Stimulated activated CD8-positive, alpha-beta memory T cell treated with anti-CD3 and anti-CD28 coated beads, Interleukin-2, amount 100 ng/mL, for 1 hour (primary cell): ENCODE results near the gene PRR9.

ENCODE experiments used
- DNase-seq, 2 donors: peaks; one replicate each; pipeline ENCODE4 v3.0.0-alpha.2; 2020; ENCODE audit warnings: low read depth in 2 of 2

The PRR9 gene

GRCh38 chr1:153229076-153229829 lies 11.9 kb downstream of the PRR9 start:
- DNase-seq = peak in 1 of 2 donors; percentile 5

GRCh38 chr1:153231363-153231762 lies 14.0 kb downstream of the PRR9 start:
- DNase-seq = no peak

- no peak for DNase-seq
Measured at GRCh38 chr1:153231785-153232184, 14.4 kb downstream of the PRR9 start.

- DNase-seq = no peak
Measured at GRCh38 chr1:153232553-153232952, 15.2 kb downstream of the PRR9 start.

GRCh38 chr1:153233448-153233847 lies 16.1 kb downstream of the PRR9 start:
- no peak for DNase-seq

GRCh38 chr1:153238527-153238926 lies 21.1 kb downstream of the PRR9 start:
- DNase-seq = no peak

- no peak for DNase-seq
Measured at GRCh38 chr1:153242160-153242559, 24.8 kb downstream of the PRR9 start.

GRCh38 chr1:153245466-153245865 lies 28.1 kb downstream of the PRR9 start:
- no peak for DNase-seq

- DNase-seq = no peak
Measured at GRCh38 chr1:153246018-153246417, 28.6 kb downstream of the PRR9 start.

GRCh38 chr1:153246825-153247224 lies 29.4 kb downstream of the PRR9 start:
- no peak for DNase-seq

- DNase-seq = no peak
Measured at GRCh38 chr1:153248176-153248879, 30.9 kb downstream of the PRR9 start.

GRCh38 chr1:153250166-153250565 lies 32.8 kb downstream of the PRR9 start:
- DNase-seq = no peak

GRCh38 chr1:153251087-153251486 lies 33.7 kb downstream of the PRR9 start:
- no peak for DNase-seq

- DNase-seq = no peak
Measured at GRCh38 chr1:153251562-153251961, 34.2 kb downstream of the PRR9 start.

GRCh38 chr1:153251988-153252387 lies 34.6 kb downstream of the PRR9 start:
- no peak for DNase-seq

- DNase-seq = no peak
Measured at GRCh38 chr1:153253076-153253475, 35.7 kb downstream of the PRR9 start.

- no peak for DNase-seq
Measured at GRCh38 chr1:153253693-153254092, 36.3 kb downstream of the PRR9 start.

GRCh38 chr1:153259387-153259786 lies 42.0 kb downstream of the PRR9 start, which contains the start of gene LORICRIN:
Gene LORICRIN, plus strand, starts transcription at chr1:153259687. Its CDS starts 1,263 bp downstream, at chr1:153260950.
- DNase-seq = no peak

- no peak for DNase-seq
Measured at GRCh38 chr1:153260585-153261280, 43.3 kb downstream of the PRR9 start.

GRCh38 chr1:153261281-153262069 lies 44.1 kb downstream of the PRR9 start:
- DNase-seq = no peak

GRCh38 chr1:153262070-153262366 lies 44.6 kb downstream of the PRR9 start:
- no peak for DNase-seq
